Activated CD4-positive, alpha-beta T cell treated with anti-CD3 and anti-CD28 coated beads, Interleukin-2, amount 10 ng/mL, durations not matched to agents 24 days and 14 days (primary cell): ENCODE data around the gene NDUFS8. TPM values are rescaled to one million over a fixed set of nuclear protein-coding genes. Genes with fewer than 3 reads are reported as not detected.

Experiments
- DNase-seq: peaks from one replicate; pipeline ENCODE4 v3.0.0; 2022
- H3K27ac Mint-ChIP-seq: one replicate; pipeline ENCODE4 v1.8.0; 2022; ENCODE audit warnings: mild to moderate bottlenecking, mixed read lengths
- H3K27me3 Mint-ChIP-seq: one replicate; pipeline ENCODE4 v1.8.0; 2022; ENCODE audit warnings: mixed read lengths
- H3K36me3 Mint-ChIP-seq: one replicate; pipeline ENCODE4 v1.8.0; 2022; ENCODE audit warnings: low read depth, mild to moderate bottlenecking, mixed read lengths
- H3K4me1 Mint-ChIP-seq: one replicate; pipeline ENCODE4 v1.8.0; 2021; ENCODE audit warnings: mixed read lengths
- H3K4me3 Mint-ChIP-seq: one replicate; pipeline ENCODE4 v1.8.0; 2022; ENCODE audit warnings: mild to moderate bottlenecking, moderate library complexity, mixed read lengths
- H3K9me3 Mint-ChIP-seq: one replicate; pipeline ENCODE4 v1.8.0; 2021; ENCODE audit warnings: mixed read lengths
- intact Hi-C: fragments of 100-400 bp; cut with micrococcal nuclease; formaldehyde crosslinking; loops from one replicate; pipeline ENCODE4 v1.15.1; 2023
- total RNA-seq: library from RNA; stranded (reverse); gene quantifications from 2 replicates; pipeline ENCODE4 v1.2.3, GENCODE V29; 2022

NDUFS8 gene
- total RNA-seq, 1 donor from 2014 or later: 159 TPM

GRCh38 chr11:67997475-67997921, 33.0 kb upstream of the NDUFS8 start:
- intact Hi-C loops: no loop called here
- Mint-ChIP-seq H3K27me3 (no peaks in the 10 kb centered on the region), H3K9me3 (no peaks in the 10 kb centered on the region), H3K36me3 (peaks cover 14% of the 10 kb centered on the region), H3K27ac (no peak overlapping the region), H3K4me1 (peaks cover 30% of the 10 kb centered on the region), H3K4me3 (no peak overlapping the region)
- DNase-seq: no peak

- H3K27ac Mint-ChIP-seq: peak overlapping the region; percentile 9
- intact Hi-C loops: no loop called here
Measured at GRCh38 chr11:67998150-67999045, 32.1 kb upstream of the NDUFS8 start.

GRCh38 chr11:67999201-67999629, 31.3 kb upstream of the NDUFS8 start:
- H3K27ac Mint-ChIP-seq: no peak overlapping the region
- no peaks in the 10 kb centered on the region for H3K27me3 Mint-ChIP-seq
- H3K36me3 Mint-ChIP-seq: peaks cover 13% of the 10 kb centered on the region
- DNase-seq: no peak
- no peak overlapping the region for H3K4me3 Mint-ChIP-seq
- no peaks in the 10 kb centered on the region for H3K9me3 Mint-ChIP-seq
- intact Hi-C loops: no loop called here
- H3K4me1 Mint-ChIP-seq: peaks cover 32% of the 10 kb centered on the region

More at GRCh38 chr11:67998150-67999045, 32.1 kb upstream of the NDUFS8 start:
- peak; percentile 75 for DNase-seq
- Mint-ChIP-seq H3K4me3 (no peak overlapping the region), H3K4me1 (peaks cover 35% of the 10 kb centered on the region), H3K27me3 (no peaks in the 10 kb centered on the region), H3K36me3 (peaks cover 14% of the 10 kb centered on the region), H3K9me3 (no peaks in the 10 kb centered on the region)

GRCh38 chr11:67999704-68000103, 30.8 kb upstream of the NDUFS8 start:
- intact Hi-C loops: no loop called here
- no peak for DNase-seq
- Mint-ChIP-seq H3K4me3 (no peak overlapping the region), H3K27ac (no peak overlapping the region), H3K36me3 (peaks cover 13% of the 10 kb centered on the region), H3K4me1 (peaks cover 32% of the 10 kb centered on the region), H3K9me3 (no peaks in the 10 kb centered on the region), H3K27me3 (no peaks in the 10 kb centered on the region)

- peak overlapping the region; percentile 75 for H3K27ac Mint-ChIP-seq
- intact Hi-C loops: no loop called here
Measured at GRCh38 chr11:68002575-68002937, 27.9 kb upstream of the NDUFS8 start.

GRCh38 chr11:68002938-68003845, 27.3 kb upstream of the NDUFS8 start:
- Mint-ChIP-seq H3K4me3 (peak overlapping the region; percentile 89), H3K27ac (peak overlapping the region; percentile 75), H3K4me1 (peaks cover 22% of the 10 kb centered on the region), H3K9me3 (no peaks in the 10 kb centered on the region), H3K36me3 (peaks cover 3% of the 10 kb centered on the region), H3K27me3 (peaks cover 2% of the 10 kb centered on the region)
- intact Hi-C loops: no loop called here
- DNase-seq: peak; percentile 83

More at GRCh38 chr11:68002575-68002937, 27.9 kb upstream of the NDUFS8 start:
- DNase-seq: no peak
- Mint-ChIP-seq H3K4me1 (peaks cover 28% of the 10 kb centered on the region), H3K4me3 (peak overlapping the region; percentile 83), H3K9me3 (no peaks in the 10 kb centered on the region), H3K36me3 (peaks cover 4% of the 10 kb centered on the region), H3K27me3 (peaks cover 2% of the 10 kb centered on the region)

- intact Hi-C loops: loop anchor here (1.0 kb wide), 1 partner anchor 26 kb away; the partner anchor contains the start of gene NDUFS8
- peak; percentile 96 for DNase-seq
- peaks cover 3% of the 10 kb centered on the region for H3K36me3 Mint-ChIP-seq
- peaks cover 2% of the 10 kb centered on the region for H3K27me3 Mint-ChIP-seq
- H3K27ac Mint-ChIP-seq: peak within 1 kb of the TSS; percentile 87
- H3K4me1 Mint-ChIP-seq: peaks cover 19% of the 10 kb centered on the region
- peak within 1 kb of the TSS; percentile 89 for H3K4me3 Mint-ChIP-seq
- no peaks in the 10 kb centered on the region for H3K9me3 Mint-ChIP-seq
Measured at GRCh38 chr11:68003846-68004550, 26.5 kb upstream of the NDUFS8 start, which contains the start of gene UNC93B1. UNC93B1 (minus strand) TSS chr11:68004097; CDS start chr11:68004043, 54 bp downstream.

- Mint-ChIP-seq H3K9me3 (no peaks in the 10 kb centered on the region), H3K4me1 (peaks cover 22% of the 10 kb centered on the region), H3K27ac (peak overlapping the region; percentile 87), H3K36me3 (peaks cover 3% of the 10 kb centered on the region), H3K27me3 (peaks cover 2% of the 10 kb centered on the region), H3K4me3 (peak overlapping the region; percentile 89)
- intact Hi-C loops: loop anchor here (1.0 to 5.0 kb wide), 2 partner anchors 26 to 203 kb away; partner anchors contain the start of gene NDUFS8
- no peak for DNase-seq
Measured at GRCh38 chr11:68004551-68005335, 25.7 kb upstream of the NDUFS8 start.

GRCh38 chr11:68006606-68007166, 23.8 kb upstream of the NDUFS8 start:
- H3K9me3 Mint-ChIP-seq: no peaks in the 10 kb centered on the region
- no peak for DNase-seq
- intact Hi-C loops: loop anchor here (5.0 kb wide), 1 partner anchor 201 kb away; no protein-coding TSS in a partner anchor

GRCh38 chr11:68007498-68008380, 22.7 kb upstream of the NDUFS8 start:
- Mint-ChIP-seq H3K27ac (no peak overlapping the region), H3K27me3 (peaks cover 2% of the 10 kb centered on the region), H3K4me1 (peaks cover 16% of the 10 kb centered on the region), H3K4me3 (no peak overlapping the region), H3K36me3 (no peaks in the 10 kb centered on the region), H3K9me3 (no peaks in the 10 kb centered on the region)
- no peak for DNase-seq
- intact Hi-C loops: loop anchor here (5.0 kb wide), 1 partner anchor 200 kb away; no protein-coding TSS in a partner anchor

More at GRCh38 chr11:68006606-68007166, 23.8 kb upstream of the NDUFS8 start:
- no peak overlapping the region for H3K4me3 Mint-ChIP-seq
- no peak overlapping the region for H3K27ac Mint-ChIP-seq
- H3K27me3 Mint-ChIP-seq: peaks cover 2% of the 10 kb centered on the region
- peaks cover 3% of the 10 kb centered on the region for H3K36me3 Mint-ChIP-seq
- H3K4me1 Mint-ChIP-seq: peaks cover 22% of the 10 kb centered on the region
